ENCODE results near the gene MSLN.

DNA sequence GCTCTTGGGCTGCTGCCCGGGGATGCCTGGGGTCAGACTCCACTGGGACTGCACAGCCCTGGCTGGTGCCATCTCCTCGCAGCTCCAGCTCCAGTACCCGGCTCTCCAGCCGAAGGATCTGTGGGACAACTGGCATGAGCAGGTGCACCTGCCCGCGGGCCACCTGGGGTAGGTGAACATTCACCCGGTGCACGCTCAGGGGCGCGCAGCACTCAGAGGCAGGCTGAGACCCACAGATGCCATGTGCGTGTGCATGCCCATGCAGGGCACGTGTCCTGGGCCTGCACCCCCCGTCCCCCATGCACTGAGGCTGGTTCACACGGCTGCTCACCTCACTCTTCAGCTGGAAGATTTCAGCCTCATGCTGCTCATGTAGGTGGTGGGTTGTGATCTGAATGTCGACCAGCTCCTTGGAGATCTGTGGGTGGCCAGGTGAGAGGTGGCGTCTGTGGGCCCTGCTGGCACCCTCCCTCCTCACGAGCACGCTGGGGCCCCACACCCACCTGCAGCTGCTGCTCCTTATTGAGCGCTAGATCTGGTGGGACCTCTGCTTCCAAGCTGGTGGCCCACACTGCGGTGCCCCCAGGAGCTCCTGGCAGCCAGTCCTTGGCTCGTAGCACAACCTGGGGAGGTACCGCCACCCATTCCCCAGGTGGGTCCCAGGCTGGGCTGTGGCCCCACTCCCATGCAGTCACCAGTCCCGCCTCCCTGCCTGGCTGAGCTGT, 34.9 kb upstream of the MSLN start:
- TF ChIP-seq TAF1 (IDR thresholded peaks at IDR 0.05; ENCODE audit: borderline replicate concordance, low read depth, low read length) (no peak), POLR2A (IDR thresholded peaks at IDR 0.05; ENCODE audit: low read depth, low read length) (no peak; the same call in 1 of the 2 replicates)

All from GM12892 (cell line).